ENCODE results near the gene SYTL3.

SYTL3 gene

GRCh38 chr6:158762787-158763433, 113.1 kb downstream of the SYTL3 start:
- peak; percentile 44 to 85 for DNase-seq
- TF ChIP-seq GATA1 (IDR thresholded peaks at IDR 0.05; ENCODE audit: low read depth, low read length) (no peak), POLR2A (IDR thresholded peaks at IDR 0.05; ENCODE audit: low read length) (no peak)

- no peak for DNase-seq
Observed at GRCh38 chr6:158763434-158764182, 113.8 kb downstream of the SYTL3 start.

GRCh38 chr6:158764183-158764849, 114.5 kb downstream of the SYTL3 start:
- TF ChIP-seq GATA1 (IDR thresholded peaks at IDR 0.05; ENCODE audit: low read depth, low read length) (no peak), POLR2A (IDR thresholded peaks at IDR 0.05; ENCODE audit: low read length) (no peak)
- DNase-seq: no peak

More at GRCh38 chr6:158763434-158764182, 113.8 kb downstream of the SYTL3 start:
- no peak for TF ChIP-seq POLR2A (IDR thresholded peaks at IDR 0.05; ENCODE audit: low read length)
- no peak for TF ChIP-seq GATA1 (IDR thresholded peaks at IDR 0.05; ENCODE audit: low read depth, low read length)

GRCh38 chr6:158764926-158765325, 115.1 kb downstream of the SYTL3 start:
- DNase-seq: no peak
- TF ChIP-seq GATA1 (IDR thresholded peaks at IDR 0.05; ENCODE audit: low read depth, low read length): no peak
- TF ChIP-seq POLR2A (IDR thresholded peaks at IDR 0.05; ENCODE audit: low read length): no peak

- no peak for TF ChIP-seq POLR2A (IDR thresholded peaks at IDR 0.05; ENCODE audit: low read length)
- no peak for TF ChIP-seq GATA1 (IDR thresholded peaks at IDR 0.05; ENCODE audit: low read depth, low read length)
Observed at GRCh38 chr6:158765499-158766068, 115.7 kb downstream of the SYTL3 start.

DNA sequence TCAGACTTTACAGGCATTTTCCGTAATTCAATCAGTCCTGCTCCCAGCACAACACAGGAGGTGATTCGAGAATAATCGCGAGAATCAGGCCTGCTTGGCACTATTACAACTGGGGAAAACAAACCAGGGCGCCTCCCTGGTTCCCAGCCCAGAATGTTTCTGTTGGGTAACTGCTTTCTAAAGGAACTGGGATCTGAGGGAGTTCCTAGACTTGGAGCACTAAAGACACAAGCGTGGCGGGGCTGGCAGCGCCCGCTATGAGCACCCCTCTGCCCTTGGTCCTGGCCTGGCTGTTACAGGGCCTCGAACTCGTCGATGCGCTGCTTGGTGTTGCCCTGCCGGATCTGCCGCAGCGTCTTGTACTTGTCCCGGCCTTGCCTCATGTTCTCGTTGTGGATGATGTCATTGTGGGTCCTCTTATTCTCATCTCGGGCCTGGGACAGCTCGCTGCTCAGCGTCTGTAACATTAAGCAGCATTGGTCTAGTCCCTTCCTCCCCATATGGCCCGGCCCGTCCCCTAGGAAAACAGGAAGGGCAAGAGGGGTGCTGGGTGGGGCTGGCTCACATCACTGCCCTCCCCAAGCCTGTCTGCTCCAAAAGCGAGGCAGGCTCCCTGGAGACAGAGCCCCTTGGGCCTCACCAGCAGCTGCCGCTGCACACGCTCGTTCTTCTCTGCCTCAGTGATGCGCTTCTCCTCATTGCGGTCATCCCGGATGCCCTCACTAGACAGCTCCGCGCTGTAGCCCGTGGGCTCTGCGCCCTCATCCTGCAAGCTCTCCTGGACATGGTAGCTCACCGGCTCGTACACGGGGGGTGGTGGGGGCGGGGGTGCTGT, 117.0 kb downstream of the SYTL3 start:
- DNase-seq: no peak
- TF ChIP-seq GATA1 (IDR thresholded peaks at IDR 0.05; ENCODE audit: low read depth, low read length) (no peak), POLR2A (IDR thresholded peaks at IDR 0.05; ENCODE audit: low read length) (no peak)

More at GRCh38 chr6:158765499-158766068, 115.7 kb downstream of the SYTL3 start:
- no peak for DNase-seq

GRCh38 chr6:158767709-158768108, 117.9 kb downstream of the SYTL3 start:
- no peak for TF ChIP-seq POLR2A (IDR thresholded peaks at IDR 0.05; ENCODE audit: low read length)
- no peak for TF ChIP-seq GATA1 (IDR thresholded peaks at IDR 0.05; ENCODE audit: low read depth, low read length)
- no peak for DNase-seq

- TF ChIP-seq POLR2A (IDR thresholded peaks at IDR 0.05; ENCODE audit: low read length) (no peak), GATA1 (IDR thresholded peaks at IDR 0.05; ENCODE audit: low read depth, low read length) (no peak)
- no peak for DNase-seq
Observed at GRCh38 chr6:158768436-158768835, 118.6 kb downstream of the SYTL3 start.

- TF ChIP-seq POLR2A (IDR thresholded peaks at IDR 0.05; ENCODE audit: low read length) (no peak), GATA1 (IDR thresholded peaks at IDR 0.05; ENCODE audit: low read depth, low read length) (no peak)
Observed at GRCh38 chr6:158769234-158769770, 119.4 kb downstream of the SYTL3 start.

DNA sequence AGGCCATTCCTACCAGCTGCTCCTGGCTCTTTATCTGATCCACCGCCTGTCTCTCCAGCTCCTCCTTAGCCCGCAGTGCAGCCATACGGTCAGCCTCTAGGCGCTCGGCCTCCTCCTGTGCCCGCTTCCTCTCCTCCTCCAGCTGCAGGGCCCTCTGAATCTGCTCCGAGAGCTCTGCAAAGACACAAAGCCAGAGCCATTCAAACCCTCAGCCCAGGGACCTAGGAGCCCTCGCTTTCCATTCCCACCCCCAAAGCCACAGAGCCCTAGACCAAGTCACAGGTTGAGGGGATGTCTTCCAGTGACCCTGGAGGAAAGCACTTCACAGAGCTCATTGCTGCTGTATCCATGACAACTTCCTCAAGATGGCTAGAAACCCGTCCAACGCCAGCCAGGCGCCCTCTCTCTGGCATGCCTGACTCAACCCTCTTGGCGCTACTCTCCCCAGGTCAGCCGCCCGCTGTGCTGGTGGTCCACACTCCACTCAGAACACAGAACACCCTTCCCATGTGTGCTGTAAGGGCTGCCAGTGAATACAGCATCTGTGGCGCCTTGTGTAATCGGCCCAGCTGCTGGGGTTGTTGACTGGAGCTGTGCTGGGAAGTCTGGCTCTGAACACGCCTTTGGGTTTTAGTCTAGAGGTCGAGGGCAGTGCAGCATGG, 120.0 kb downstream of the SYTL3 start:
- TF ChIP-seq GATA1 (IDR thresholded peaks at IDR 0.05; ENCODE audit: low read depth, low read length): no peak
- TF ChIP-seq POLR2A (IDR thresholded peaks at IDR 0.05; ENCODE audit: low read length): no peak
- DNase-seq: no peak

More at GRCh38 chr6:158769234-158769770, 119.4 kb downstream of the SYTL3 start:
- DNase-seq: no peak

- no peak for DNase-seq
- TF ChIP-seq GATA1 (IDR thresholded peaks at IDR 0.05; ENCODE audit: low read depth, low read length): no peak
- TF ChIP-seq POLR2A (IDR thresholded peaks at IDR 0.05; ENCODE audit: low read length): no peak
Observed at GRCh38 chr6:158770533-158771330, 120.9 kb downstream of the SYTL3 start.
